HG03354 (cell line): Measurements from ENCODE around the gene PIK3CA.
"Not testable (repeated sequence)": the region's sequence is repeated elsewhere in the genome, so short reads cannot be mapped to it uniquely, and the experiment has no call there.

Experiments used
- ATAC-seq: cut with Tn5 transposase; IDR thresholded peaks from one replicate; pipeline ENCODE4 v1.9.1; 2021; ENCODE audit warnings: mild to moderate bottlenecking; ENCODE audit not compliant: unreplicated experiment, poor library complexity, severe bottlenecking

PIK3CA gene

DNA sequence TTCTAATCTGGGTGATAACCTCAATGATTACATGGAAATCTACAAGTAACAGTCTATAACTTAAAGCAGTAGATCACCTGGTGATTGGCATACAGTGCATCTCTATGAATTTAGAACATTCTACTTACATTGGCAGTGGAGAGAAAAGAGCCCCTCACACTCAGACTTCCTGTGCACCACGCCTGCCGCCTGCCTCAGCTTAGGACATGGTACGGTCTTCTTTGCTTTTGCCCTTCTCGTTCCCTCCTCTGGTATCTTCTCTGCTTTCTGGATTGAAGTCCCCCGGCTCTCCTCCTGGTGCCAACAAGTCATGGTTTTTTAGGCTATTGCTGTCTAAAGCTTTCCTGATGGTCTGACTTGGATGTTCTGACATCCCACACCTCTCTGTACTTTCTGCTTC lies 110.7 kb downstream of the PIK3CA start:
- ATAC-seq: no peak

DNA sequence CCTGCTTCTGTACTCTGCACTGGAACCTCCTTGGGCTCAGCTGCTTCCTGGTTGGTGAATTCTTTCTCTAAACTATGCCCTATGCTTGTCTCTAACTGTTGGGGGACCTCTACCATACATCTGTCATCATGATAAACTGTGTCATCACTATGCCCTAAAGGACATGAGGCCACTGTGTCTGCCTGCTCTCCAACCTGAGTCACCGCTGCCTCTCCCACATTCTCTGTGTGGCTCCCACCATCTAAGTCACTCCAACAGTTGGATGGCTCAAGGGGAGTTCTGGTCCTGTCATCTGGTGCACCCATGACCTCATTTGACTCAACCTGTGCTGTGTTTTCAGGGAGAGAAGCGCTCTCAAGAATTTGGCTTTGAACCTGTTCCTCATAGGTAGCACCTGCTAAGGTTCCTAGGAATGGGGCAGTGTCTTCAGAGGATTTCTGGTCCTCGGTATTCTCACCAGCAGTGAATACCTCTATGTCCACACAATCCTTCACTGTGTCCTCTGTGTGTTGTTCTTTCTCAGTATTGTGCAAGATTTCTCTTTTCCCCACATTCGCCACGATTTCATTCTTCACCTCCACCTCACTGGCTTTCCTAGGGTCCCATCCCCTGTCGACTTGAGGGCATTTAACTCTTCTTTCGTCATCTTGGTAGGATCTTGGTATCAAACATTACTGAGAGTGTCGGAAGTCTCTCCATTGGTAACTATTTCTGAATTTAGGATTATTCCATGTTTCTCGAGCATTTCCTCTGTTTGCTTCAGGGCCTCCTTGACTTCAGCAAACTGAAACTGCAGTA lies 112.0 kb downstream of the PIK3CA start:
- not testable (repeated sequence) for ATAC-seq

DNA sequence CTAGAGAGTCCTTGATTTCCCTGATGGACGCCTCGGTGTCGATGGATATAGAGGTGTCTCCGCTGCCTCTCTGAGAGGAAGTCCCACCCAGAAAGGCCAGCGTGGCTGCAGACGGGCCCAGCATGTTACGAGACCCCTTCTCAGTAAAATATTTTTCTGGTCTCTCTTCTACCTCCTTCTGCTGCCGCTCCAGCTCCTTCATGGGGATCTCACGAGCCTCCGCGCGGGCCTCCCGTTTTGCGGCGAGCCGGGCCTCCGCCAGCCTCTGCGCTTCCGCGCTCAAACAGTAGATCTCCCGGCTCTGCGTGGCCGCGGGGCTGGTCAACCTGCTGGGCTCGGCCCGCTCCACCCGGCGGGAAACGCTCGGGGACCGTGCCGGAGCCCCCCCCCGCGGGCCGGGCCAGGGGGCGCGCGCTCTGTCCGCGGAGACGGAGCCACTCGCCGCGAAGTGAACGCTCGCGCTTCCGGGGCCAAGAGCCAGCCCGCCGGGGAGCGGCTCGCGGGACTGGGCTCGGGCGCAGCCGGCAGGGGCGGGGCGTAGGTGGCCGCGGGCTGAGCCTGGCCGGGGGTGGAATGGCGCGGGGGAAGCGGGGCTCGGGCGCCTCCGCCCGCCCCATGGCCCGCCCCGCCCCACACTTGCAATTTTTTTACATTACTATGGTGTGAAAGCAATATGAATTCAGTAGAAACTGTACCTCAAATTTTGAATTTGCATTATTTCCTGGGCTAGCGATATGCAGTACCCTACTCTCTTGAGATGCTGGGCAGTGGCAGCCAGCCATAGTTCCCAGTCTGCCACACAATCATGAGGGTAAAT lies 113.0 kb downstream of the PIK3CA start:
- peak; percentile 95 for ATAC-seq

DNA sequence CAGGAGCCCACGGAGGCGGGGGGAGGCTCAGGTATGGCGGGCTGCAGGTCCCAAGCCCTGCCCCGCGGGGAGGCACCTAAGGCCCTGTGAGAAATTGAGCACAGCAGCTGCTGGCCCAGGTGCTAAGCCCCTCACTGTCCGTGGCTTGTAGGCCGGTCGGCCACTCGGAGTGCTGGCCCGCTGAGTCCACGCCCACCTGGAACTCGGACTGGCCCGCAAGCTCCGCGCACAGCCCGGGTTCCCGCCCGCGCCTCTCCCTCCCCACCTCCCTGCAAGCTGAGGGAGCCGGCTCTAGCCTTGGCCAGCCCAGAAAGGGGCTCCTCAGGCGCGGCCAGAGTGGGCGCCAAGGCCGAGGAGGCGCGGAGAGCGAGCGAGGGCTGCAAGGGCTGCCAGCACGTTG lies 115.0 kb downstream of the PIK3CA start:
- ATAC-seq: no peak

DNA sequence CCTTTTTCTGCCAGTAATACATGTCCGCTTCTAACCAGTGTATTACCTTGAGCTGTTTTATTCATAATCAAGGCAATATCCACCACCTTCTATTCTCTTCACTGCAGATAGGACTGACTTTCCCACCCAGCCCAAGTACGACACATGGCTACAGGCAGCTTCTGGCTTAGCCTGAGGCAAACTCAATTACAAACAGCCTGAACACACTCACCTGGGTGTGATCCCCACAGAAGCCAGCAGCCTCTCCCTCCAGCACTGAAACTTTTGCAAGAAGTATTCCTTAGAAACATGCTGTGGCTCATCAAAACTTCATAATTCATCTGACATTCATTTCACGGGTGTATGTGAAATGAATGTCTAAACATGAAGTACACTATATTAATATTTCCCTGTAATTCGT lies 116.3 kb downstream of the PIK3CA start:
- ATAC-seq: no peak

DNA sequence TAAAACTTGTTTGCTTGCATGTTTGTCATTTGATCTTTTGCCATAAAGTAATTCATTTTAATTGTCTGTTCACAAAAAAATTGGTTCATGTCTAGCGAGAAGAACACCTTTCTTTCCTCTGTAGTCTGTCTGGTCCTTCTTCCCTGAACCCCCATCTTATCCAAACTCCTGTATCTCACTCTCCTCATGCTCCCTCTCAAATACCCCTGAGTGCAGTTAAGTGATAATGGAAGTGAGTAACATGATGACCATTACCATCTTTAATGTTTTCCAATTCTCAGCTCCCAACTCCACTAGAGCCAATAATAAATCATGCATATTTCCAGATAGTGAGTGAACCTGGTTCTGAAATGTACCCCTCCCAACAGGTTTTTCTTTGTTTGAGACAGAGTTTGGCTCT lies 116.9 kb downstream of the PIK3CA start:
- no peak for ATAC-seq

DNA sequence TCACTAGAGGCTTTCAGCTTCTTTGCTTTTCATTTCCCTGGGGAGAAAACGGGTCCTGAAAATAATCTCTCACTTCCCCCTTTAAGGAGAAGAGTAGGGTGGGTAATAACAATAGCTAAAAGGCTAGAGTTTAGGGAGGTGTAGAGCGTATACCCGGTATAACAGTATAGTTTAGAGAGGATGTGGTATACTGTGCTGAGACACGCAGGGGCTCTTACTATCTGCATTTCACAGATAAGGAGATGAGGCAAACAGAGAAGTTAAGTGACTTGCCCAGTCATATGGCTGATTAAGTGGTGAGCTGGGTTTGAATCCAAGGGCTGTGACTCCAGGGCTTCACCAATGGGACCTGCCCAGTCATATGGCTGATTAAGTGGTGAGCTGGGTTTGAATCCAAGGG lies 117.7 kb downstream of the PIK3CA start:
- peak; percentile 41 for ATAC-seq

DNA sequence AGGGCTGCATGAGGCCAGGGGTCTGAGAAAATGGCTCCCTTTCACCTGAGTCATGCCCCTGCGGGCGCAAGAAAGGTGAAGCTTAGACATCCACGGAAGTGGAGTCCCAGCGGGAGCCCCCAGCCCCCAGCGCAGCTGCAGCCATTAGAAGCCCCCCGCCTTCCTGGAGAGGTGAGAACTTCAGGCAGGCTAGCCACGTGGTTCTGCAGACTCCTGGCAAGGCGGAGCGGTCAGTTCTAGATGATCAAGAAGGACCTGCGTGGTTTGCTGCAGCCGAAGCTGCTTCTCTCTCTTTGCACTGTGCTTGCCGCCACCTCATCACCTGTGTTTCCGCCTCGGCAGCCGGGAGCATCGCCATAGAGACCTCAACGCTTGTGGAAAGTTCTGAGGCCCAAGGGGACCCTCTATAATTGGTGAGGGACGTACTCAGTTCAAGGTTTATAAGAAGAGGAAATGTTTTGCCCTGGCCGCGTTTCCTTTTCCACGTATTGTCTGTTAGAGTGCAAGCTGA lies 118.6 kb downstream of the PIK3CA start:
- ATAC-seq: no peak

DNA sequence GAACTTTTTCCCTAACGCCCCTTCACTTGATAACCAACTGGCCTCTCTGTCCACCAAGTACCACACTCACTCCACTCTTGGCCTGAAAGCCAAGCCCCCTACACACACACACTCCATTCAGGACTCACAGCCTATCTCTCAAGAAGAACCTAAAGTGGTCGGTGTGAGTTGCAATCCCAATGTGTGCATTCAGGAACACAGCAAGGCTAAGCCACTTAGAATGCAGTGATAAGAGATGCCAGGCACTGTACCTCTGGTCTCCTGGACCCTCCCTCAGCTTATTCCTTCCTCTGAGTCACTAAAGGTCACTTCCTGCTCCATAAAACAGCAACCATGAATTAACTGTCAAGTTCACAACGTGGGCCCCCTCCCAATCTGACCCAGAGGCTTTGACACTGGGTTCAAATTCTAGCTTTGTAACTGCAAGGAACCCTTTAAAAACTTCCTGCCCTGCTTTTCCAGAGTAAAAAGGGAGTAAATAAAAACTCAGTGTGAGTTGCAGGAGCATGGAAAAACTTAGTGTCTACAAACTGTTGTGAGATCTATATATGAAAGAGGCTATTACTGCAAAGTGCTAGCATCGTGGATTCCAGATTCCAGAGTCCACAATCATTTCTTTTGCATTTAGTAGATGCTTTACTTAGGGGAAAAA lies 120.4 kb downstream of the PIK3CA start:
- ATAC-seq: no peak

DNA sequence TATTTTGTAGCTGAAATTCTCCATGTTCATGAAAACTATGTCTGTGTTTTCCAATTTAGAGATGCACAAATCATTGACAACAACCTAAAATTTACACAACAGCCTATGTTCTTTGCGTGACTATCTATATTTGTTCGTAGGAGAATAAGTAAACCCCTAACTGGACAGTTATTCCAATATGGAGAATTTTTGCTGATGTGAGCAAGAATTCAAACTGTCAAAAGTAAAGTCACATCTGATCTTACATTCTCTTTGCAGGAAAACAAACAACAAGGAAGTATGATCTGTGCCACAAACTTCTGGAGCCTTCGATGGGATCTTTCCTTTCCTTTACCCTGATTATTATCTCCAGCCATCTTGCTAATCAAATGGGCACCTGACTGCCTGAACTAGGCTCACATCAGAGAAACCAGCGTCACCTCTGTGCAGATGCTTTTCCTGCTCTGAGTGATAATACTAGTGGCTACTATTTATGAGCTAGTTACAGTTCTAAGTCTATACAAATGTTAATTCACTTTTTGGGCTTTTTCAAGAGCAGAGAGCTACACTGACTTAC lies 121.1 kb downstream of the PIK3CA start:
- no peak for ATAC-seq

DNA sequence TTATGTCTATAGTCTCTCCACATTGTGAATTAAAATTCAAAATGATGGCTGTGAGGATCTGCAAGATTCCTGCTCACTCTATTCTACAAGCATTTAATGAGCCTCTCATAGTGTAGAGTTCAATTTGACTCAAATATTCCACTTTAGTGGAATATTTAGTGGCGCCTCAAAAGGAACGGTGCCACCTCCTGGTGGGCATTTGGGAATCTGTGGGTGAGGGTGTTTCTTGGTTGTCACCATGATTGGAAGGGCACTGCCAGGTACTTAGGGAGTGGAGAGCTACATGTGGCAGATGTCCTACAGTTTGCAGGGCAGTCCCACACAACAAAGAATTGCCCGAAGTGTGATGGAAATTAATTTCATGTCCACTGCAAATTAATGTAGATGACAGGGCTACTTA lies 124.2 kb downstream of the PIK3CA start:
- no peak for ATAC-seq

DNA sequence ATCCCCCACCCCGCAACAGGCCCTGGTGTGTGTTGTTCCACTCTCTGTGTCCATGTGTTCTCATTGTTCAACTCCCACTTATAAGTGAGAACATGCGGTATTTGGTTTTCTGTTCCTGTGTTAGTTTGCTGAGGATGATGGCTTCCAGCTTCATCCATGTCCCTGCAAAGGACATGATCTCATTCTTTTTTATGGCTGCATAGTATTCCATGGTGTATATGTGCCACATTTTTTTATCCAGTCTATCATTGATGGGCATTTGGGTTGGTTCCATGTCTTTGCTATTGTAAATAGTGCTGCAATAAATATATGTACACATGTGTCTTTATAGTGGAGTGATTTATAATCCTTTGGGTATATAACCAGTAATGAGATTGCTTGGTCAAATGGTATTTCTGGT lies 126.3 kb downstream of the PIK3CA start:
- not testable (repeated sequence) for ATAC-seq

DNA sequence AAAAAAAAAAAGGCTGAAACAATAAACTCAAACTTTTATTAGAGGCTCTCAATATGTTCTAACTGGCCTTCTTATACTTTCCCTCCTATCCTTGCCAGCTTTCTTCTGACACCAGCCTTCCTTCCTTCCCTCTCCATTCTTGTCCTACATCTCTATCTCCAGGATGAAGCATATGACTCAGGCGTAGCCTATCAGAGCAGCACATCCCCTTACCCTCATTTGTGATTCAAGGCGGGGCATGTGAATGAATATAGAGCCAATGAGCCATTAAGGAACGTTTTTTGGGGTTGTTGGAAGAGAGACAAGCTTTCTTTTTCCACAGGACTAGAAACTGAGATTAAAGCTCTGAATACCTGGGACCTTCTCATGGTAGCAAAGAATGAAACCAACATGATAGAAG lies 127.8 kb downstream of the PIK3CA start:
- no peak for ATAC-seq

DNA sequence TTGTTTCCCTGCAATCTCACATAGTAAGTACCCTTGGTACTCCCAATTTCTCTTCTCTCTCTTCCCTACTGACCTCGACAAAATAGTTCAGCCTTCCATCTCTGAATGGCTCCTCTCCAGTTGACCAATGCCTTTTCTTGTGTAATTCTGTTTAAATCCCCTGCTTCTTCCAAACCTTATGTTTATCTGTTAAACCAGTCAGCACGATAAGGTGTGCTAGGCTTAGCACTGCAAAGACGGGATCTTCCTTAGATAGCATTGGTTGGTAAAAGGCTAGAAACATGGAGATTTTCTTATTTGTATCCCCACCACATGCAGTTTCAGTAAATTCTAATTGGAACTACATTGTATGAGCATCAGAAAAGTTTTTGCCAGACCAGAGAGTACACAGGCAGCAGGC lies 128.6 kb downstream of the PIK3CA start:
- ATAC-seq: no peak

DNA sequence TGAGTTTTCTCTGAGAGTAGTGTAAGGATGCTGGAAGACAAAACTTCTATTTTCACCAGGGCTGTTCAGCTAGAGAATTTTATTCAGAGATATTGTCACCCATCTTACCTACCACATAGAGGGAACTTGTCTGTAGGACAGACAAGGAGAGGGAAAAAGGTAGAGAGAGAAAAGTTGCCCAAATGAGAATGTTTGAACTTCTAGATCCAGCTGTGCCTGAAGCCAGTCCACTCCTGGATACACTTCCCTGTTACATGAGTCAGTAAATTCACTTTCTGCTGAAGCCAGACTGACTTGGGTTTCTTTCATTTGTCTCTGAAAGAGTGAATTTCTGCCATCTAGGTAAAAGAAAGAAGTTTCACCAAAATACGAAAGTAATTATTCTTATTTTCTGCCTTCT lies 130.0 kb downstream of the PIK3CA start:
- ATAC-seq: no peak

DNA sequence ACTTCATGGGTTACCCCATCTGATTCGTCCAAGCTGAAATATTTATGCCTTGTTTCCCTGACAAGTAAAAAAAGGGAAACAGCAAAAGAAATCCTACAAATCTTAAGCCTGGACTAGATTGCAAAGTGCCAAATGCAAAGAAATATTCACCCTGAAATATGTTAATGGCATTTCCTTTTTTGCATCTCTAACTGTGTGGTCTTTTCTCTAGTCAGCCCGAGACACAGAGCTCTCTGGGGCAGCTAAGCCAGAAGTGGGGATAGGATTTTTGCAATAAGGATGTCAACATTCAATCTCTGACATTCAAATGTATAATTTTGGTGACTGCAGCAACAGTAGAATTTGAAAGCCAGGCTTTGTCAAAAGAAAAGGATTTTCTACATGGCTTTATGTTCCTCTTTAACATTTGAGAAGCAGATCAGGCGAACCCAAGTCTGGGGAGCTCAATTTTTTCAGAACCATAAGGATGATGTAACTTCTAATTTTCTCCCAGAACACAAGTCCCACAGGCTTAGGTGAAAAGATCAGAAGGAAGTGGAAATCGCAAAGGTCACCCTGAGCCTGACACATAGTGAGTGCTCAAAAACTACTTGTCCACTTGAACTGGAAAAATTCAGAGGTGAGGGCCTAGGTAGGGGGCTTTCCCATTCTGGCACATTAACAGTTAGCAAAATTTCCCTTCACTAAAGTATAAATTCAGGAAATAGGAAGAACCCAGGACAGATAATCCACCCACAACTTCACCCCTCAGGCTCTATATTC lies 131.0 kb downstream of the PIK3CA start:
- ATAC-seq: no peak

DNA sequence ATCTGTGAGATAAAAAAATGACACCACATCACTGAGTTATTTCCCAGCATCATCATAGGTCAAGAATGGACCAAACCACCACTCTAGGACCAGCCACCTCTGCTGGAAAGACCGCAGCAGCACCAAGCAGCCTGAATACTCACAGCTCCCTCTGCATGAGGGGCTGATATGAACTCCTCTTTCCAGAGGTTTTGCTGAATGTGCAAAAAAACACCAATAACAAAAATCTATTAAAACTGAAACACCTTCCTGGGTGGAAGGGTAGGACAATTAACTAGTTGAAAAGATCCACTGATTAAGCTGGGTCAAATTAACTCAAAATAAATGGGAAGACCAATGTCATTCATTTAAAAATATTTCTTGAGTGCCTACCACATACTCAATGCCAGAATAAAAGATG lies 131.7 kb downstream of the PIK3CA start:
- no peak for ATAC-seq

DNA sequence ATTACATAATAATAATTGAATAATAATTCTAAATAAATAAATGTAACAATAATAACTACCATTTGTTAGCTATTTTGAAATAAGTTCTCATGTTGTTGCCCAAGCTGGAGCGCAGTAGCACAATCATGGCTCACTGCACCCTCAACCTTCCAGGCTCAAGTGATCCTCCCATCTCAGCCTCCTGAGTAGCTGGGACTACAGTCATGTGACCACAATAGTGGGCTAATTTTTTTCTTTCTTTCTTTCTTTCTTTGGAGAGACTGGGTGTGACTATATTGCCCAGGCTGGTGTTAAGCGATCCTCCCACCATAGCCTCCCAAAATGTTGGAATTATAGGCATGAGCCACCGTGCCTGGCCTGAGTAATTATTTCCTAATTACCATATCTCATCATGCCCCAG lies 133.7 kb downstream of the PIK3CA start:
- no peak for ATAC-seq

DNA sequence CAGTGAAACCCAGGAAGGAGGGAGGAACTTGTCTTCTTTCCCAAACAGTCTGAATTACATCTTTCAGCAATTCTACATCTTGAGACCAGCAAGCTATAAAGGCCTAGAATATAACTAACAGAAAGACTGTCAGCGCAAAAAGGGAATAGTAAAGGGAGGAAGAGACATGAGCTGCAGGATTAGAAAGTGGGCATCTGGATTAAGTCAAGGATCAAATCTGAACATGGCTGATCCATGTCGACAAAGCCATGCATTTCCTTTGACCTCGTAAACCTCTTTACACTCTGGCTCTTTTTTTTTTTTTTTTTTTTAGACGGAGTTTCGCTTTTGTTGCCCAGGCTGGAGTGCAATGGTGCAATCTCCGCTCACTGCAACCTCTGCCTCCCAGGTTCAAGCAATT lies 138.2 kb downstream of the PIK3CA start:
- ATAC-seq: no peak

DNA sequence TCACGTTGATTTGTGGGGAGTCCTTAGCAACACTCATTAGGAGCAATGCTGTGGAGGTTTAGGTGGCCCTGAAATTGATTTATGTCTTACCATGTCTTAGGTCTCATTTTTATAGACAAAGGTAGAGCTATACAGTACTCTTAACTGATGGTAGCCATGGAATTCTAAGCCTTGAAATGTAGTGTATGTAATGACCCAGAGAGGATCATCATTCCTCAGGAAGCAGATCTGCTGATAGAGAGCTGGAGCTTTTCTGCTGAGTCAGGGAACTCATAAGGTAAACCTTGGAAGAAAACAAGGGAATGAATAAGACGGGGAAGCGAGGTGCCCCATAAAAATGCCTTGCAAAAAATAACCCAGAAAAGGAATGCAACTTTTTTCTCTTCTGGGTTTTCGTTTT lies 140.7 kb downstream of the PIK3CA start:
- no peak for ATAC-seq
